HuH-7 (cell line): ENCODE data around the gene RPTN.

Source experiments
- DNase-seq: peaks from one replicate; pipeline ENCODE4 v3.0.0; 2011; ENCODE audit warnings: low spot score

RPTN gene

DNA sequence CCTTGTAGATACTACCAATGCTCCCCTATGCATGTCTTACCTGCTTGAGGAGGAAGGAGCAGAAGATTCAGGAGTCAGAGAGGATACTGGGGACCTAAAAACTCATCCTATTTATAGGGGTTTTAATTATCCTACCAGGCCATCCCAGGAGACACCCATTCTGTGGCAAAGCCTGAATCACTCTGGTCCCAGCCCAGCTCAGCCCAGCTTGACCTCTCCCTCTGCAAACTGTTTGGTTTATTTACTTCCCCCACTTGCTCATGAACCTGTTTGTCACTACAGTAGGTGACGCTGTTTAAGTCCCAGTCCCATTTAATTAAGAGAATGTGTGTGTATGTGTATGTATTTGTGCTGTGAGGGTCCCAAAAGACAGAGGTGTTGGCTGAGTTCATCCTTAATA is at the start of gene RPTN:
Gene RPTN (minus strand): TSS at position 85 of the 400 bp plus-strand sequence. CDS start 1,339 bp downstream, outside the sequence.
- no peak for DNase-seq

DNA sequence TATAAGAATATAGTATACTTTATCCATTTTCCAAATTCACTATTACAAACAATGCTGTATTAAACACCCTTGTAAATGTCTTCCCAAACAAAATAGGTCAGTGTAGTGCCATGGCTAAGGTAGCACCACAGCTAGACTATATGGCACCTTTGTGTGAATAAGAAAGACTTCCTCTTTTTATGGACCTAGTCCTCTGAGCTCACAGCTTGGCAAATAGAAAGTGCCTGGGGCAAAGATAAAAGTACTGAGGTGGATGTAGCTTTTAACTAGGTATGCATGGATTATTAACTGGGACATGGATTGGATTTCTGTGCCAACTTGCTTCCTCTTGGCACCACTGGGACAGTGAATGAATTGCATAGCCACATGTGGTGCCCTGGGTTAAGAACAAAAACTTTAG is 40.0 kb upstream of the RPTN start:
- no peak for DNase-seq

- no peak for DNase-seq
These were observed 38.4 kb upstream of the RPTN start for GRCh38 chr1:152197361-152197941.

DNA sequence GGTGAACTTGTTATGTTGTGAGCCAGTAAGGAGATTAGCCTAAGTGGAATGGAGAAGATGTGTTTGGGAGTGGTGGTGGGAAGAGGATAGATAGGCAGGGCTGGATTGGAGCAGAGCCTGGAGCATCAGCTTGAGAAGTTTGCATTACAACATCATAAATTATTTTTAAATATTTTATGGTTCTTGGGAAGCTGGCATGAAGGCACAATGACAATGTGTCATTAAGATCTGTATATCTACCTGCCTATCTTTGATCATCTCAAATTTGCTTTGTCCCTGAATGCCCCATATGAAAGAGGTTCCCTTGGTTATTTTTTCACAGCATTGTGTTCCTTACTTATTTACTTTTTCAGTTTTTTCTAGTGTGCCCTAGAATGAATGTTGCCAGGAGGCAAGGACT is 32.7 kb upstream of the RPTN start:
- DNase-seq = no peak

DNA sequence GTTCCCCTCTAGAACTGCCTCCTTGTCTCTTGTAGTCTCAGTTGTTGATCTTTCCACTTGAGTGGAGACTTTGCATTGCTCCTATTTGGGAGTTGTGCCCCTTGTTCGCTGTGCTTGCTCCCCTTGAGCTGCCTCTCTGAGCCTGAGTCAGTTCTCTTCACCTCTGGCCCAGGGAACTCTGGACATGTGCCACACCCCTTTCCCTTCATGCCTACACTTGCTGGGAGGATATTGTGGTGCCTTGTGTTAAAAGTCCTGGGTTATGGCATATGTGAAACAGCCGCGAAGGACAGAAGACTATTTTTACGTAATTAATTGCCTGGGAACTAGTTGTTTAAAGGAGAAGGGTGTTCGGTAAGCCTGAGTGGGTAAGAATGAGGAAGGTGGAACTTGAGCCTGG is 32.2 kb upstream of the RPTN start:
- DNase-seq = no peak

- DNase-seq = no peak
These were observed 31.6 kb upstream of the RPTN start for GRCh38 chr1:152190589-152190988.

GRCh38 chr1:152189657-152190442 is 30.8 kb upstream of the RPTN start:
- DNase-seq = peak; percentile 64

- peak; percentile 25 for DNase-seq
These were observed 29.9 kb upstream of the RPTN start for GRCh38 chr1:152188673-152189591.

DNA sequence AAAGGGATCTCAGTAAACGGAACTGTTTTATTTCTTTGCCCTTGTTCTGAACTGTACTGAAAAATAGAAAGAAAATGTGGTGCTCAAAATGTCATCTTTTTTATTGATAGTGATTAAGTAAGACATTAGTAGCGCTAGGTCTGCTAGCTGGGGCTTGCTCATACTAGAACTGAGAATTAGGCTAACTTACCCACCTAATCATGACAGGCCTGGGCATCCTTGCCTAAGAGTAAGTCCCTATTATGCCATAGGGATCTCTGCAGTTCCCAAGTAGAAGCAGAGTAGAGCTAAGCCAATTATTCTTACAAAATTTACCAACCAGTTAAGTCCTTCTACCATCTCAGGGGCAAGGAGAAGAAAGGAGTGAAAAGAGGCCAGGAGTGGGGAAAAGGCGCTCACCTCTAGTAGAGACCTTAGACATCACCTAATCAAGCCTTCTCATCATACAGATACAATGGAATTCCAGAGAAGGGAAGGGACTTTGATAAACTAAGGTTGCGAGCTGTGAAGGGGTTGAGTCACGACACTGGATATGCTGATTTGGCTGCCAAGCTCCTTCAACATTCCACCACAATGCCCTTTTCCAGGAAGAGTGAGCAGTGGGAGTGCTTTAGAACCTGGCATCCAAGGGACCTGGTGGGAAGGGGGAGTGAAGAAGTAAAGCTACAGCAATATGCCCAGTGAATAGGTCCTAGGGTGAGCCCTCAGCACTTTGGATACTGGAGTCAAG is 27.7 kb upstream of the RPTN start:
- DNase-seq = no peak

DNA sequence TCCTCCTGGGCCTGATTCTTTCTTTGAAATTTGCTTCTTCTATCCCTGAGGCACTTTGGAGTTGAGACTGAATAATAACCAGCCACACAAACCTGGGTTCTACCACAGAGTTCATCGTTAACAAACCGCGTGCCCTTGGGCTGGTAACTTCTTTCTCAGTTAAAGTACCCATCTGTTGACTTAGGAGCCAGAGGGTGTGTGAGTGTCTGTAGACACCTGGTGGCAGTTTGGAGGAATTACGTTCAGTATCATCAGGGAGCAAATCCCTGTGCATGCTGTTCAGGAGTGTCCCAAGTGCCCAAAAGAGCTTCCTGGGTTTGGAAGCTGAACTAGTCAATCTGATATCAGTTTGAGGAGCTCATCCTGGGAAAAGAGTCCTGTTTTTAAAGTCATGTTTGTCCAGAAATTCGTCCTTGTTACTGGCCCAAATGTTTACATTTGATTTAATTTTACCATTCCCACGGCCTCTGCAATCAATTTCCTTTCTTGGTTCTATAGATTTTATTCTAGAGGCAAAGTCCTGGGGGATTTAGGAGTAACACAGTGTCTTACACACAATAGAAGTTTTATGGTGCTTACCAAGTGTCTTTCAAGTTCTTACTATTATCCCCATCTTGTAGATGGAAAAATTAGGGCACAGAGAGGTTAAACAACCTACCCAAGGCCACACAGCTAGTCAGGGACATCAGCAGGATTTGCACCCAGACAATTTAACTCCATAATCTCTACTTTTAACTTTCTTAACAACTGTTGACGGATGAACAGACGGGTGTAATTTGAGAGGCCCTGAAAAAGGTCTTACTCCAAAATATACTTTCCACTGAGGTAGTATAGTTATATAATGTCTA is 26.7 kb upstream of the RPTN start:
- DNase-seq = peak; percentile 56

DNA sequence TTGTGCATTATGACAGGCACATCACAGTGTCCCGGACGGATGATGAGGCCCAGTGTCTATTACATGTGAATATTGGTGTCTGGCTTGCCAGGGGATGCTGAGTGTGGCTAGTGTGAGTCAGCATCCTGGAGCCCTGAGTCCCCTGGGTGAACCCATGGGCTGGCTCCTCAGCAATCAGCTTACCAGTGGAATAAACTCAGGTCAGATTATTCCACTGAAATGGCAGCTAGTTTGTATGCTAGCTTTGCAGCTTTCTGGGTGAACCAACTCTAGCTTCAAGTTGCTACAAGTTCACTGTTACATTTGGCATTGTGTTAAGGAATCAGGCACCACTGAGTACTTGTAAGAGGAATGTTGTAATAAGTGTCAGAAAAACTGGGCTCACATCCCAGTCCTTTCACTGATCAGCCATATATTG is 23.9 kb upstream of the RPTN start:
- no peak for DNase-seq

DNA sequence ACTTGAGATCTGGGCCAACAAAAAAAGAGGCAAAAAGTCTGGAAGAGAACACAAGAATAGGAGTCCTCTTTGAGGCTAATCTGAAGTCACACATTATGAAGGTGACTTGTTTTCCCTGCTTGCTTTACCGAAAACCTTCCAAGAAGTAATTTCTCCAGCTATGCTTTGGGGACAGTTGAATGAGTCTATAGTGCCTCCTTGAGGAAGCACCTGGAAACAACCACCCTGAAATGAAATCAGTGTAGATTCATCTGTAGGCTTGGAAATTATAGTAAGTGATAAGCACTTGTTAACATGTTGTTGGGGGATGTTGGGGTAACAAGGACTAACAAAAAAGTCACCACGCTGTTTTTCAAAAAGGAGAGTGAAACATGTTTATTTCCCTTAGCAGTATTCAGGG is 23.4 kb upstream of the RPTN start:
- DNase-seq = no peak

DNA sequence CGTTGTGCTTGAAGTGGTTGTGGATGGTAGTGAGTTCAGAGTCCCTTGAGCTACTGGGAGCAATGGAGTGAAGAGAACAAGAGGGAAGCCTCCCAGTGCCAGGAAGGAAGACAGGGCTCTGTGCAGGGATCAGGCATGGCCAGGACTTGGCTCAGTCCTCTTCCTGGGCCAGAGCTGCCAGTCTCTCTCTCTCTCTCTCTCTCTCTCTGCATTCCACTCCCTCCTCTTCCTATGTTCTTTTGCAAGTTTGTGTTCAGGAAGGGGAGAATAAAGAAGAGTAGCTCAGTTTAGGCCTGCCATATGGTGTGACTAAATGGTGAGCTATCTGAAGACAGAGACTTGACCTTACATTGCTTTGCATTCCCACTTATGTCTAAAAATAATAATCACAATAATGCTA is 20.5 kb upstream of the RPTN start:
- no peak for DNase-seq

DNA sequence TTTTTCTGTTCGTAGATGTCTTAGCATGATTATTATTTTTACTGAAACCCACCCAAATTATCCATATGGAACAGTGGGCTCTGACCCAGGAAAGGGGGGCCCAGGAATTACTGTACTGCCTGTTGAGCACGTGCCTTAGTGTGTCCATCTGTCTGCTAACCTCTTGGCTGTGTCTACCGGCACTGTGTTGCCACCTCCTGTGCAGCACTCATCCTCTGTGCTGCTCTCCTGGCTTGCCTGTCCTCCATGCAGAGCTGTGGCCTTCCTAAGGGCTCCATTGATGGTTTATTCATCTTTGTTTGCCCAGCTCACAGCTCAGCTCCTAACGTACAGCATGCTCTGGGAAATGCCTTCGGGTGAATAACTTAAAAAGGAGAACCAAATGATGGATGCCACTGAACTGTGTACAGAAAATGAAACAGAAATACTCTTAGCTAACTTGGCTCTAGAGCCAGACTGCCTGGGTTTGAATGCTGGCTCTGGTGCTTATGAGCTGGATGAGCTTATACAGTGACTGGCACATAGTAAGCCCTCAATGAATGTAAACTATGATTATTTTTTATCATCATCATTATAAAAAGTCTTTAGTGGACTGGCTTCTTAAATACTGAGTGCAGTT is 11.4 kb upstream of the RPTN start:
- DNase-seq = no peak

- DNase-seq = no peak
These were observed 10.5 kb upstream of the RPTN start for GRCh38 chr1:152169366-152170025.

GRCh38 chr1:152168535-152168868 is 9.5 kb upstream of the RPTN start:
- no peak for DNase-seq

DNA sequence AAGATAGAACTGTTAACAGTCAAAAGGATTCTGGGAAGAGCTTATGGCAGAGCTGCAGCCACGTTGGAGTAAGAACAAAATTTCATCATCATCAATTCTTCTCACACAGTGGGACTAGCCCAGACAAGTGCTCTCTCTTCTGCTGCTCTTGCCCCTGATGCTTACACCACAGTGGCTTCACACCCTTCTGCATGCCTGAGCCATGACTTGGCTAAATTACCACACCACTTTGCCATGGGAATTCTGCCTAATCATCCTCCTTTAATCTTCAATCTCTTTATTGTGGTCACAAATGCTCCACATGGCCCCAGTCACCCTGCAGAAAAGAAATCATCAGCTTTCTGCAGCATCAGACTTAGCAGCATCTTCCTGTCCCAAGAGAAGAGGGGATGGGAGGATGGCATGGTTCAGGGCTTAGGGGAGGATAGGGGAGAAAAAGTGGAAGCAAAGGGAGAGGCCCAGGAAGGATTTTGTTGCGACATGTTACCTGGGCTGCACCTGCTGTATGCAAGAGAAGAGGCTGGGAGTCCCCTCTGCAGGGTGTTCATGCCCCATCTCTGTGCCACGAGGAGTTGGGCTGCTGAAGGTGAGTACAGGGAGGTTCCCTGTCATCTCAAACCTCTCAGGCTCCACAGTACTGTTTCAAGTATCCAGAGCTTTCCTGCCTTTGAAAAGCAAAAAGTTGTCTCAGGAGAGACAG is 9.0 kb upstream of the RPTN start:
- DNase-seq = no peak

DNA sequence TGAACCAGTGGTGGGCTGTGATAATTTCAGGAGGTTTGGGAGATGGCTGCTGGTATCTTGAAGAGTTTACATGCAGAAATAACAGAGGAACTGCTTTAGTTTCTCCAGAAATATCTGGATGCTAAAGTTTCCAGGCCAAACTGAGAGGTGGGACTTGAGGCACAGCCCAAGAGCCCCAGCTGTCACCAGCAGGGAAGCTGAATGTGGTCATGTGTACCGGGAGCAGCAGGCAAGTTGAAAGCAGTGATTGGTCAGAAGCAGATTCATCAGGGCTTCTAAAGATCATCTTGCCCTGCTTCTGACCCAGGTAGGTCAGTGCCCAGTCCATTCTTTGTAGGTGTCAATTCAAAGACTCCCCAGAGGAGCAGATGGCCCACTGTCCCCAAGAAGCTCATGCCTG is 7.9 kb upstream of the RPTN start:
- DNase-seq = no peak

GRCh38 chr1:152165286-152166077 is 6.5 kb upstream of the RPTN start:
- no peak for DNase-seq
